NCI-H2171 treated with DMSO at 0.1 percent for 48 hours (cell line): ENCODE data around the gene MAFG.
"Not testable (repeated sequence)": the region's sequence is repeated elsewhere in the genome, so short reads cannot be mapped to it uniquely, and the experiment has no call there.

Experiments used
- DNase-seq: peaks from one replicate; lab custom pipeline; 2025; lab: John Stamatoyannopoulos, UW

Gene MAFG

GRCh38 chr17:81923302-81924260 lies 4.0 kb downstream of the MAFG start:
- no peak for DNase-seq

GRCh38 chr17:81922566-81923301 lies 4.8 kb downstream of the MAFG start:
- DNase-seq: no peak

- DNase-seq: no peak
These were observed 5.5 kb downstream of the MAFG start for GRCh38 chr17:81921996-81922565.

GRCh38 chr17:81921537-81921862 lies 6.0 kb downstream of the MAFG start:
- no peak for DNase-seq

- no peak for DNase-seq
These were observed 6.7 kb downstream of the MAFG start for GRCh38 chr17:81920612-81921536.

- no peak for DNase-seq
These were observed 8.5 kb downstream of the MAFG start for GRCh38 chr17:81918832-81919545.

GRCh38 chr17:81918333-81918669 lies 9.2 kb downstream of the MAFG start:
- not testable (repeated sequence) for DNase-seq

- DNase-seq: peak; percentile 81
These were observed 9.8 kb downstream of the MAFG start, which contains the start of gene SIRT7 for GRCh38 chr17:81917565-81918332. Gene SIRT7, minus strand, starts transcription at chr17:81918176. Its CDS starts 45 bp downstream, at chr17:81918131.

GRCh38 chr17:81916234-81917001 lies 11.1 kb downstream of the MAFG start:
- no peak for DNase-seq

- no peak for DNase-seq
These were observed 12.2 kb downstream of the MAFG start for GRCh38 chr17:81915331-81915730.

GRCh38 chr17:81914103-81914850 lies 13.3 kb downstream of the MAFG start:
- no peak for DNase-seq

- no peak for DNase-seq
These were observed 14.0 kb downstream of the MAFG start for GRCh38 chr17:81913394-81914102.

GRCh38 chr17:81912441-81913309 lies 14.9 kb downstream of the MAFG start:
- no peak for DNase-seq

- DNase-seq: no peak
These were observed 15.6 kb downstream of the MAFG start for GRCh38 chr17:81911969-81912368.

- DNase-seq: peak; percentile 85
These were observed 16.1 kb downstream of the MAFG start, which contains the start of gene PCYT2 for GRCh38 chr17:81911277-81911961. Gene PCYT2, minus strand, starts transcription at chr17:81911399. Its CDS starts 44 bp downstream, at chr17:81911355.

- DNase-seq: no peak
These were observed 16.7 kb downstream of the MAFG start for GRCh38 chr17:81910840-81911276.
